ENCODE measurements around the gene SHISA8. TPM values are rescaled to one million over a fixed set of nuclear protein-coding genes. Genes with fewer than 3 reads are reported as not detected.

SHISA8 gene
- total RNA-seq, 1 experiment from 2014 or later, result not detected

DNA sequence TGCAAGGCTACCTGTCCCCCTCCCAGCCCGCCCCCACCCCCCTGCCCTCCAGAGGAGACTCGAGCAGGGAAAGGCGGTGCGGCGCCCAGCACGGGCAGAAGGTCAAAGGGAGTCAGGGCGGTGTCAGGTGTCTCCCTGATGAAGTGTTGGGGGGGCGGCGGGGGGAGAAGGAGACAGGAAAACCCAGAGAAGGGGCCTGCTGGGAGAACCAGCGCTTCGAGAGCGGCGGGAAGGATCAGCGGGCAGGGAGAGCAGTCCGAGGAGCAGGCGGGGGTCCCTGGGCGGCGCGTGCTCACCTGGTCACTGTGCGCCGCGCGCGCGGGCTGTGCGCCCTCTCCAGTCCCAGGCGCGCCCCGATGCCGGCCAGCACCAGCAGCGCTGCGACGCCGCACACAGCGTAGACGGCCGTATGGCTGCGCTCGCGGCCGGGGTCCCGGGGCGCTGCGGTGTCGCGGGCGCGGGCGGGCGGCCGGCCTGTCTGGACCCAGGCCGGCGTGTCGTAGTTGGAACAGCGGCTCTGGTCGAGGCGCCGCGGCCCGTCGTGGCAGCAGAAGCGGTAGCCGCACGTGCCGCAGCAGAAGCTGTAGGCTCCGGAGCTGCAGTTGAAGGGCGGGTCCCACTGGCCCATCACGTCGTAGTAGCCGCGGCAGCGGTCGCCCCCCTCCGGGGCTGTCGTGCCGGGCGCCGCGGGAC, 886 bp downstream of the SHISA8 start:
- DNase-seq (ENCODE audit: low read depth), result no peak

DNA sequence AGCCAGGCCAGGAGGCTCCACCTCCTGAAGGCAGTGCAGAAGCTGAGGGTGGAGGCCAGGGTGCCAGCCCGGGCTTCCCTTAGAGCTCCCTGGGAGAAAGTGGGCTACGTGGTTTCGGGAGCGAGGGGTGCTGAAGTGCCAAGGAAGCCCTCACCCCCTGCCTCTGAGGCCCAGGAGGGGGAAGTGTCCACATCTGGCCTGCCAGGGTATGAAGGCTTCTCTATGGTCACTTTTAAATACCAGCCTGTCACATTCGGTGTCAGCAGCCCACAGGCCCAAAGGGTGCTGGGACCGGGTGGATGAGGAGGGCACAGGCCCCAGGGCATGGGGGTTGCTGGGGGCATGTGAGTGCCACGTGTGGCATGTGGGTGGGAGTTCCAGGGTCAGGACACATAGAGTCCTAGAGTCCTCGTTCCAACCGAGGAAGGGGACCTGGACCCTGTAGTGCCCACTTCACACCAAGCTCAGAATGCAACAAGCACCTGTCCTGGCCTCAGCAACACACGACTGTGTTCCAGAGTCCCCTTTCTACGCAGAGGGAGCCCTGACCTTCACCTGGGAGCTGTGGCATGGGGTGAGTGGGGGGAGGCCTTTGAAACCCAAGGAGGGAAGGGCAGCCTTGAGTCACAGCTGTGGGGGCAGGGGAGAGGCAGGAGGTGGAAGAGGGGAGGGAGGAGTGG, 1.7 kb downstream of the SHISA8 start:
- no peak for DNase-seq (ENCODE audit: low read depth)

- no peak for DNase-seq (ENCODE audit: low read depth)
Measured at GRCh38 chr22:41912338-41913039, 2.4 kb downstream of the SHISA8 start.

DNA sequence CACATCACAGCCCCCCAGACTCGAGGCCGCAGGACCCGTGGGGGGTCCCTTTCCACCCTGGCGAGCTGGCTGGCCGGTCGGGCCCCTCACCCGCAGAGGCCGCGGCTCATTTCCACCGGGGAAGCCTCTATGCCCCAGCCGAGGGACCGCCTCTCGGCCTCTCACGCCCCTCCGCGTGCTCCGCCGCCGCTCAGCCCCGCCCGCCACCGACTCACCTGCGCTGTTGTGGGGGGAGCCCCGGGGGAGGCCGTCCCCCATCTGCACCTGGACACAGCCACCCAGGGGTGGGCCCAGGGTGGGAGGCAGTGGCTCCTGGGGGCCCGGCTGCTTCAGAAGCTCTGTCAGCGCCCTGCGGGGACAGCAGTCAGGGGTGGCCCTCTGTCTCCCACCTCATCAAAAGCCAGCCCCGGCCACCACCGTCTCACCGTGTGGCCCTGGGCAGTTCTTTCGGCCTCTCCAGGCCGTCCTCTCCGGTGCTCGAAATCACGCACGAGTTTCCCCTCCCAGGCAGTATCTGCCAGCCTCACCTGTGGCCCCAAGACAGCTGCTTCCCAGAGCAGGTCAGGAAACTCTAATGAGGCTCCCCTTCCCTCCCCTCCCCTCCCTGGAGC, 3.8 kb downstream of the SHISA8 start:
- no peak for DNase-seq (ENCODE audit: low read depth)

- DNase-seq (ENCODE audit: low read depth), result peak; percentile 47
Measured at GRCh38 chr22:41910050-41911000, 4.5 kb downstream of the SHISA8 start.

DNA sequence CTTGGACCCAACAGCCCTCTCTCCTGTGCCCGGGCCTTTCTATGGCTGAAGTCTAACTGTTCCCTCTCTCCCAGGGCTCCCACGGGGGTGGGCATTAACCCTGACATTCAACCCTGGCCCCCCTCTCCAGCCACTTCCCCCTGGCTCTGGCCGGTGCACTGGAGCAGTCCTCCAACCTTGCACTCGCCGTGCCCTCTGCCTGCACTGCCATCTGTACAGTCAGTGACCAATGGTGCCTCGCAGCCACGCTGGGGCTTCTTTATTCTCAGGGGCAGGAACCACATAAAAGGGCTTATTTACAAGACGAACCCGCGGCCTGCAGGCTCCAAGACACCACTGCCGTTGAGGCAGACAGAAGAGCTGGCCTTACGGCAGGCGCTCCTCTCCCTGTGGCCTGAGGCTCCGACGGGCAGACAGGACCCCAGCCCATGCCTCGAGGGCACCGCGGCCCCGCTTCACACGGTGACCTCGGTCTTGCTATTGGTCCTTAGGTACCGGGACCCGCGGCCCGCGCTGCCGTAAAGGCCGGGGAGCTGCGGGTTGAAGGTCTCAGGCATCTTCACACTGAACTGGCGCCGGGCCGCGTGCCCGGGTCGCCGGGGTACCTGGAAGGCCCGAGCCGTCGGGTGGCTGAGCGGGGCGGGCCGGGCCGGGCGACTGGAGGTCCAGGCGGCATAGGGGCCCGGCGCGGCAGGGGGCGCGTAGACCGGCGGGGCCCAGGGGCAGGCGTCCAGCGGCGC, 5.4 kb downstream of the SHISA8 start:
- DNase-seq (ENCODE audit: low read depth), result no peak

DNA sequence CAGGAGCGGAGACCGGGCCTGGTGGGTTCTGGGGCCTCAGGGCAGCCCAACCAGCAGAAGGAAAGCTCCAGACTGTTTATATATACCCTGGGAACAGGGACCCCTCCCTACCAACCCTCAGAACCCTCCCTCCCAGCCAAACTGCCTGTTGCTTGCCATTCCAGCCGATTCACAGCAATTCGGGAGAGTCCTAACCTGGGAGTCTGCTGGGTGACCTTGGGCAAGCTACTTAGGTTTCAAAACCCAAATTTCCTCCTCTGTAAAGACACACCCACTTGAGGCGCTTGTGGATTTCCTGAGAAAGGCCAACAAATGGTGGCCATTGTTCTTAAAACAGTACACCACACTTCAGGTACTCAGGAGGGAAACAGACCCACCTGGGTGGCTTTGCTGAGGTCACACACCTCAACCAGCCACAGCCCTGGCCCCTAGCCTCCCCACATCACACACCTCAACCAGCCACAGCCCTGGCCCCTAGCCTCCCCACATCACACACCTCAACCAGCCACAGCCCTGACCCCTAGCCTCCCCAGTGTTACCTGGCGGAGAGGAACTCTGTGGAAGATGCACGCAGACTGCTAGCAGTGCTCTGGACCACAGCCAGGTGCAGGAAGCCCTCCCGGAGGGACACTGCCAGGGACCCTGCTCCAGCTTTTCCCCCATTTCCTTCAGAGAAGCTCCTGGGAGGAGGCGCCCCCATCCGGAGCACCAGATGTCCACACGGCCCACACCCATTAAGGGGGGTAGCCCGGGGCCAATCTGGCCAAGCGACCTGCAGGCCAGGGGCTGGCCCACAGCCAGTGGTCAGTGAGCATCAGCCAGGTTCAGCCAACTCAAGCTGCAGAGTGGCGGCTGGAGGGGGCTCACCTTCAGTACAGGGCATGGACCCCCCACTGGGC, 6.2 kb downstream of the SHISA8 start:
- no peak for DNase-seq (ENCODE audit: low read depth)

DNA sequence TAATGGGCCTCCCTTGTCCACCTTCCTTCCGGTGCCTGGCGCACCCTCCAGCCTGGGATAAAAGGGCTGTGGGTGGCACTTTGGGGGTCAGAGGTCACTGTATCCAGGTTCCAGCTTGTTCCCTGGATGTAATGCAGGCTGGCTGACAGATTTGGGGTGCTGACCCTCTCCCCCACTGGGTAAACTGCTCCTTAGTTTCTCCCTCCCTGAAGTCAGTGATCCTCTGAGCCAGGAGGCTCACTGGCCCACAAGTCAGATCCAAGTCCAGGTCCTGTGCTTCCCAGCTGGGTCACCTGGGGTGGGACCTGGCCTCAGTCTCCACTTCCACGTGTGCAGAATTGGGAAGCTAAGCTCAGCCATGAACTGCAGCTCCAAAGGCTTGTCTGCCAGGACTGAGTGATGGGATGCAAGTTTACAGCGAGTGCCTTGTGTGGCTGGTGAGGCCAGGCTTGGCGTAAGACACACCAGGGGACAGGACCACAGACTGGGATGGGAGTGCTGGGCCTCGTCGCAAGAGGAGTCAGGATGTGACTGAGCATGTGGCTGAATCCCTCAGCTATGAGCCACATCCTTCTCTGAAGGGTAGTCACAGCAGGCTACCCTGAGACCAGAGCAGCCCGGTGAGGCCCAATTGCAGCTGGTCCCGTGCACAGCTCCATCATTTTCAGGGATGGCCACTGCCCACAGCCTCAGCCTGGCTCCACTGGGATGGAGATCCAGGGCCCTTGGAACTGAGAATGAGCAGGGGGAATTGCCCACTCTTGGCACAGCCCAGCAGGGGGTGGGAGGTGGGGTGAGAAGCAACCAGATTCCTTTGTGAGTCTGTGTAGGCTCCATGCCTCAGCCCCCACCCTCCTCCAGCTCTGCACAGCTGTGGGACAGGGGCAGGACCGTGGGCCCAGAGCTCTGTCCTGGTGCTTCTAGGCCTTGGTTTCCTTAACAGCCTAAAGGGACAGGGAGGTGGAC, 7.2 kb downstream of the SHISA8 start:
- peak; percentile 42 for DNase-seq (ENCODE audit: low read depth)

DNA sequence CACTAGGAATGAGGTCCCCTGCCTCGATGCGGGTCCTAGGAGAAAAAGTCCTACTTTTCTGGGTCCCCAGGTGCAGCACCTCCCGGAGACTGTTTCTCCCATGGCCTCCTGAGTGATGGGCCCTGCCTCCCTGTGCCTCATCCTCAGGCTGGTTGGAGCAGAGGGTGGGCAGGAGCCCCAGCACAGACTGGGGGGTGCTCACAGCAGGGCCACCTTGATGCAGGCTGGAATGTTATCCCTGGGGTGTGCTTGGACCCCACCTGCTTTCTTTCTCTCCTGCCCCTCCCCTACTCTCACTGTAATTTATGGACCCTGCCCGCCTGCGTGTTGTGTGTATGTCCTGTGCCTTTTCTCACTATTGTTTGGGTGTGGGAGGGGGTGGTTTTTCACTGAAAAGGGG, 8.1 kb downstream of the SHISA8 start:
- DNase-seq (ENCODE audit: low read depth), result no peak

DNA sequence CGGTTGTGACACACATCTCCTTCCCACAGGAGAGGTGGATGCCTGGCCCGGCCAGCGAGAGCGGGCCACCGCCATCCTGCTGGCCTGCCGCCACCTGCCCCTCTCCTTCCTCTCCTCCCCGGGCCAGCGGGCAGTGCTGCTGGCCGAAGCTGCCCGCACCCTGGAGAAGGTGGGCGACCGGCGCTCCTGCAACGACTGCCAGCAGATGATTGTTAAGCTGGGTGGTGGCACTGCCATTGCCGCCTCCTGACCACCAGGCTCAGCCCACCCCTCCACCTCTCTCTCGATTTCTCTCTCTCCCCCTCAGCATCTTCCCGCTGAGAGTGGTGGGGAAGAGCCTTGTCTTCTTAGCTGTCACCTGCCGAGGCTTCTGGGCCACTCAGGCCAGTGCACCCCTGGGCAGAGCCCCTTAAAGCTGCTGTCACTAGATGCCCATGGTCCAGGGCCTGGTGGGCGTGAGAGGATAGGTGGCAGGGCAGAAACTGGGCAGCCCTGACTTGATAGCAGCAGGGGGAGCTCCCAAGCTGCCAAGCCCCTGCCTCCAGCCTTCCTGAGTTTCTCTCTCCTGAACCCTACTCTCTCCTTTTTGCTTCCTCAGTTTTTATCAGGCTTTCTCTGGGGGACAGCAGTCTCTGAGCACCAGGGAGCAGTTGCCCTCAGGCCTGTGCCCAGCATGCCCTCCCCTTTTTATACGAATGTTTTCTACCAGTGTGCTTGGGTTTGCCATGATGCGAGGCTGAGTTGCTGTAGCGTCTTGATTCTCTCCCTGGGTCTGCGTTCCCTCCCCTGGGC, 9.3 kb downstream of the SHISA8 start:
- DNase-seq (ENCODE audit: low read depth), result no peak

DNA sequence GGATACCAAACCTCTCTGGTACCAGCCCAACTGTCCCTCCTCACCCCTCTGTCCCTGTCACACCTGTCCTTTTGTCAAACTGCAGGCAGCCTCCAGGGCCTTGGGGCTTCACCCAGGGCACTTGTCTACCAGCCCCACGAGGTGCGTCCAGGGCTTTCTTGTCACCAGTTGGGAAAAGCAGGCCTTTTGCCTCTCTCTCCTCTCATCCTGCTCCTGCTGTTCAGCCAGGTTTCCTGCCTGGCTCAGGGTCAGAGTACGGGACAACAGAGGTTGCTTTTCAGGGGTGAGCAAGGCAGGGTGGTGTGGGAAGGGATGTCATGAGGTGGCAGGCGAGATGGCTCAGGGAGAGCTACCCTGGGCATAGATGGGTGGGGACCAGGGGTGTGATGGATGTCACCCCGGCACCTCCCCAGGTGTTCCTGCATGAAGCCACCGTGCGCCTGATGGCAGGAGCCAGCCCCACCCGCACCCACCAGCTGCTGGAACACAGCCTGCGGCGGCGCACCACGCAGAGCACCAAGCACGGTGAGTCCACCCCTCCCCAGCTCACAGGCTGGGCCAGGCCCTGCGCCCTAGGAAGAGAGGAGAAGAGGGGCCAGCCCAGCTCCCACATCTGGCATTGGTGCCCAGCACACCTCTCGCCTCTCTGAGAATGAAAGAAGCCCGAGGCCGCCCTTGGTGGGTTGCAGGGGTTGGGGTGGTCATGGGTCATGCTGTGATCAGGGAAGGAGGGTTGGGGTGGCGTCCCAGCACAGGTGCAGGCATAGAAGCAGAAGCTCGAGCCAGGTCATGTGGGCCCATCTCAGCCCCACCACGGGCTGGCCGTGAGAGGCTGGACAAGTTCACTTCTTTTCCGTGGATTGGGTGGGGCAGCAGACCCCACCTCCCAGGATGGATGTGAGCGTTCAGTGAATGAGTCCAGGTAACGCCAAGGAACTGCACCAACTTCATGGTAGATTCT, 10.1 kb downstream of the SHISA8 start:
- no peak for DNase-seq (ENCODE audit: low read depth)

GRCh38 chr22:41902932-41903421, 11.9 kb downstream of the SHISA8 start:
- no peak for DNase-seq (ENCODE audit: low read depth)

DNA sequence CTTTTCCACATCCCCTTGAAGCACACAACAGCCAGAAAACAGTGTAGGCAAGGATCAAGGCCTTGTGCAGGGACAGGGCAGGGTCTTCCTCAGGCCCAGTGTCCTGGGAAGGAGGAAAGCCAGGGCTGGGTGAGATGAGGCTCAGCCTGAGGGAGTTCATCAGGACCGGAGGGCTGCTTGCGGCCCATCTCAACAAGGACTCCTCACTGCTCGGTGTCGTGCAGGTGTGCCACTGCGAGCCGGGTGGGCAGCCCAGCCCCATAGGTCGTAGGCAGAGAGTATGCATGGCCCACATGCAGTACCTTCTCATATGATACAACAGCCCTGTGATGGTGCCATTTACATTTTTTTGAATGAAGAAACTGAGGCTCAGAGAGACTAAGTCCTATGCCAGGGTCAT, 12.9 kb downstream of the SHISA8 start:
- no peak for DNase-seq (ENCODE audit: low read depth)

- DNase-seq (ENCODE audit: low read depth), result no peak
Measured at GRCh38 chr22:41900652-41901312, 14.1 kb downstream of the SHISA8 start.

GRCh38 chr22:41899992-41900651, 14.8 kb downstream of the SHISA8 start:
- DNase-seq (ENCODE audit: low read depth), result no peak

All from Daoy (cell line).